Heart left ventricle (tissue), 16 donors: ENCODE results near the gene LORICRIN. TPM values are rescaled to one million over a fixed set of nuclear protein-coding genes. Genes with fewer than 3 reads are reported as not detected.

Experiments used
- ATAC-seq, 4 donors: fragments of 200-7000 bp; cut with Tn5 transposase; one replicate each; pipeline ENCODE4 v1.9.1; 2020 to 2022; ENCODE audit warnings: moderate library complexity in 4 of 4, mild to moderate bottlenecking in 3 of 4, moderate number of reproducible peaks in 1 of 4
- DNase-seq, 5 donors: peaks; one replicate each; pipeline ENCODE4 v3.0.0-alpha.2; 2020
- H3K27ac ChIP-seq, 12 donors: fragments of 200-600 bp; sonication (generic) in 4 of 12; one replicate each; pipeline versions ENCODE4 v1.5.0 to v1.8.0; 2016 to 2022; ENCODE audit warnings: mild to moderate bottlenecking in 2 of 12
- H3K27me3 ChIP-seq, 9 donors: fragments of 200-600 bp; sonication (generic) in 2 of 9; one replicate each; pipeline versions ENCODE4 v1.5.1 to v1.8.0; 2016 to 2022; ENCODE audit warnings: mild to moderate bottlenecking in 3 of 9
- H3K36me3 ChIP-seq, 9 donors: fragments of 200-600 bp; sonication (generic) in 2 of 9; one replicate each; pipeline versions ENCODE4 v1.5.0 to v1.8.0; 2018 to 2022; ENCODE audit warnings: mild to moderate bottlenecking in 2 of 9
- H3K4me1 ChIP-seq, 12 donors: fragments of 200-600 bp; sonication (generic) in 4 of 12; one replicate each; pipeline versions ENCODE4 v1.5.0 to v1.8.0; 2016 to 2022; ENCODE audit warnings: mild to moderate bottlenecking in 3 of 12
- H3K4me3 ChIP-seq, 12 donors: fragments of 200-600 bp; sonication (generic) in 4 of 12; one replicate each; pipeline versions ENCODE4 v1.5.0 to v1.8.0; 2017 to 2022; ENCODE audit warnings: mild to moderate bottlenecking in 9 of 12, moderate library complexity in 4 of 12
- H3K9me3 ChIP-seq, 12 donors: fragments of 200-600 bp; sonication (generic) in 4 of 12; one replicate each; pipeline versions ENCODE4 v1.5.0 to v1.8.0; 2016 to 2022; ENCODE audit warnings: mild to moderate bottlenecking in 1 of 12
- POLR2A ChIP-seq, 2 donors: fragments of 450-650 bp; IDR thresholded peaks; one replicate each; pipeline ENCODE4 v1.6.1; 2017; ENCODE audit warnings: antibody characterized with exemption in 2 of 2, mild to moderate bottlenecking in 2 of 2, moderate library complexity in 2 of 2
- WGBS, 4 donors: extraction: QIAGEN DNeasy Blood & Tissue Kit in 2 of 4; methylation state at CpG; one replicate each; pipeline versions ENCODE4 v1.1.5 to v1.1.7; 2013 to 2018; 5-methylcytosine and 5-hydroxymethylcytosine counted together
- intact Hi-C, 10 donors: fragments of 100-400 bp; cut with DNase I; formaldehyde crosslinking; loops; one replicate each; pipeline versions ENCODE4 v1.11.1 to v1.14.2; 2022
- polyA plus RNA-seq, 2 donors: library from polyadenylated mRNA; stranded (reverse); fragments of 200-250 nt; gene quantifications; one replicate each; pipeline ENCODE4 v1.2.3, GENCODE V29; 2013
- total RNA-seq, 9 donors: library from RNA; depleted of rRNA in 2 of 9; stranded (reverse); fragments of >200 nt in 2 of 9; fragmentation: NEBNext Ultra II Directional in 3 of 9; extraction: Animal tissue kit (Norgen Biotek cat#: 25700) in 3 of 9; gene quantifications; one replicate each; pipeline versions ENCODE4 v1.1.0 to v1.2.4, GENCODE V29; 2016 to 2023
- TF ChIP-seq, protein P1 (sequence below), 12 donors: fragments of 200-600 bp; sonication (generic) in 4 of 12; IDR thresholded peaks; one replicate each; pipeline versions ENCODE4 v1.5.0 to v1.8.0; 2018 to 2022; ENCODE audit warnings: antibody characterized with exemption in 12 of 12, mild to moderate bottlenecking in 5 of 12
- donor health status: ischemic (EF 13 %, LVEDD 7.1; RV severe dilation, severe dysfunction).
- donor health status: healthy with polysubstance abuse.
- donor health status: DM: no; HTN: yes; CAD: no.
- donor health status: DM: no; HTN: no; CAD: no.
- donor health status: ischemic (EF 25% LVEDD 6.9; RV normal size, moderate dysfunction).
- donor health status: ischemic (EF 25% LVEDD 5.7; RV mildly dilated, moderate dysfunction).
- donor health status: healthy.
- donor health status: DM: yes; HTN: yes; CAD: no.
- donor health status: ischemic (EF 35%, LVEDD 5.7; RV mildly dilated, moderate dysfunction).
- donor health status: nonischemic (EF 11% LVEDD 7.7; RV severe dilation, severe dysfunction).
- donor health status: DM: yes; HTN: yes; CAD: no.
- donor health status: PGD.
- donor health status: ischemic (EF 29% LVEDD 5.4; RV normal size, mild dysfunction).
- donor health status: nonischemic (EF 23%, LVEDD 6.1; RV moderate dilation, normal function).

Gene LORICRIN
- total and polyA plus RNA-seq, 11 donors: not detected

DNA sequence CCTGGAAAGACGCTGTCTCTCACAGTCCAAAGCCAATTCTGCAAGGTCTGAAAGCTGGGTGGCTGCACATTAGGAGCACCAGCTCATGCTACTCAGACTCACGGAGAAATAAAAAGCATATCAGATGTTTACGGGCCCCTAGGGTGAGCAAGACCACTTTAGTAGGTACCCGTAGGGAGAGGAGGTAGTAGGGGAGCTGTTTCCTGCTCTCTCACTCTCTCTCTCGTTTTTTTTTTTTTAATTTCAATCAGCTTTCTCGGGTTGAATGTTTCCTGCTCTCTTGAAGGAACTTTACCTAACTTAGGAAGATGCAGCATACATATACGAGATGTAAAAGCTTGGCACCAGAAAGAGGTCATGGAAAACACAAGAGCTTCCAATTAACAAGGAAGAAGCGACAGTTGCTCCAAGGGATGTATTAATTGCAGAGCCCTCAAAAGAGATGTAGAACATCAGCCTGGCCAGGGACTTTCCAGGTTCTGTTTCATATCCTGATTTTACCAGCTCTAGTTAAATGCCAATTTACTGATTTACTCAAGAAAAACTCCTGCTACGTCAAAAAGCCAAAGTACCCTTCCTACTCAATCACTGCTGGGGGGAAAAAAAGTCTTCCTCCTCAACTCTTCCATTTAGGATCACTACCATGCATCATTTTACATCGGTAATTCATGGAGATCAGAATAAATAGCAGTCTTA is 3.1 kb downstream of the LORICRIN start:
- ATAC-seq (no peak), DNase-seq (no peak)
- TF ChIP-seq POLR2A (IDR thresholded peaks at IDR 0.05): no peak
- TF ChIP-seq, protein P1, sequence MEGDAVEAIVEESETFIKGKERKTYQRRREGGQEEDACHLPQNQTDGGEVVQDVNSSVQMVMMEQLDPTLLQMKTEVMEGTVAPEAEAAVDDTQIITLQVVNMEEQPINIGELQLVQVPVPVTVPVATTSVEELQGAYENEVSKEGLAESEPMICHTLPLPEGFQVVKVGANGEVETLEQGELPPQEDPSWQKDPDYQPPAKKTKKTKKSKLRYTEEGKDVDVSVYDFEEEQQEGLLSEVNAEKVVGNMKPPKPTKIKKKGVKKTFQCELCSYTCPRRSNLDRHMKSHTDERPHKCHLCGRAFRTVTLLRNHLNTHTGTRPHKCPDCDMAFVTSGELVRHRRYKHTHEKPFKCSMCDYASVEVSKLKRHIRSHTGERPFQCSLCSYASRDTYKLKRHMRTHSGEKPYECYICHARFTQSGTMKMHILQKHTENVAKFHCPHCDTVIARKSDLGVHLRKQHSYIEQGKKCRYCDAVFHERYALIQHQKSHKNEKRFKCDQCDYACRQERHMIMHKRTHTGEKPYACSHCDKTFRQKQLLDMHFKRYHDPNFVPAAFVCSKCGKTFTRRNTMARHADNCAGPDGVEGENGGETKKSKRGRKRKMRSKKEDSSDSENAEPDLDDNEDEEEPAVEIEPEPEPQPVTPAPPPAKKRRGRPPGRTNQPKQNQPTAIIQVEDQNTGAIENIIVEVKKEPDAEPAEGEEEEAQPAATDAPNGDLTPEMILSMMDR (IDR thresholded peaks at IDR 0.05): no peak
- WGBS, 4 donors: 54 to 61% (median 55%) methylated on average over 10 of the region's 10 CpGs
- intact Hi-C loops: no loop called here
- peaks cover 9 to 77% (median 33%) of the 10 kb centered on the region in 9 donors for H3K27me3 ChIP-seq
- no peaks in the 10 kb centered on the region for H3K36me3 ChIP-seq
- H3K27ac ChIP-seq: no peak overlapping the region
- H3K4me3 ChIP-seq: no peak overlapping the region
- no peaks in the 10 kb centered on the region for H3K9me3 ChIP-seq
- H3K4me1 ChIP-seq: peaks cover 0 to 24% (median 6%) of the 10 kb centered on the region in 12 donors

DNA sequence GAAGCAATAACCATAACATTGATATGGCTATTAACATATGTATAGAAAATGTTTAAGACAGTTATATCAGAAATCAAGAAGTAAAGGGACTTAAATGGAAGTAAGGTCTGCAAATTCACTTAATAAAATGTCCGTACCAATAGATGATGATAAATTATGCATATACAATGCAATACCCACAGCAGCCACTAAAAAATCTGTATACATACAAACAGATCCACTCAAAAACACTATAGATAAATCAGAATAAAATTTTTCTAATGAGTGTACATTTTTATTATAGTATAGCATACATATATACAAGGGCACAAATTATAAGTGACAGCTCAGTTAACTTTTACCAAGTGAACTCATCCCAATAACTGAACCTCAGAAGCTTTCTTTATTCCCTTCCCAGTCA is 6.0 kb downstream of the LORICRIN start:
- H3K36me3 ChIP-seq: no peaks in the 10 kb centered on the region
- intact Hi-C loops: no loop called here
- H3K27me3 ChIP-seq: peaks cover 9 to 65% (median 36%) of the 10 kb centered on the region in 9 donors
- no peaks in the 10 kb centered on the region for H3K9me3 ChIP-seq
- DNase-seq: no peak
- no peak overlapping the region for H3K4me3 ChIP-seq
- TF ChIP-seq, protein P1 (IDR thresholded peaks at IDR 0.05): peak in 3 of 12 donors; percentile 18 to 54 (median 41)
- no peak for TF ChIP-seq POLR2A (IDR thresholded peaks at IDR 0.05)
- no peak for ATAC-seq
- 79 to 88% (median 83%) methylated on average over 1 of the region's 1 CpG for WGBS, 4 donors
- no peak overlapping the region for H3K27ac ChIP-seq
- peaks cover 0 to 21% (median 6%) of the 10 kb centered on the region in 12 donors for H3K4me1 ChIP-seq

DNA sequence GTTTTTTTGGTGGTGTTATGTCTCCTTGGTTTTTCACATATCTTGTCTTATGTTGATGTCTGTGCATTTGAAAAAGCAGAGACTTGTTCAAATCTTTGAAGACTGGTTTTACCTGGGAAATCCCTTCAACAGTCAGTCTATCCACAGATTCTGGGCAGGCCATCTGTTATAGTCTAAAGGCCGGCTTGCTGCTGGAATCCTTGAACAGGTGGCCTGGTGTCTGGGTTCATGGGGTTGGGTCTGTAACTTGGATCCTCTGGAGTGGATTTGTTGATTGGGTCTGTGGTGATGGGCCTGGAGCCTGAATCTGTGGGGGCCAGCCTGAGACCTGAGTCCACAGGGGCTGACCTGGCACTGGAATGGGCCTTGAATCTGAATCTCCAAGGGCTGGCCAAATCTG is 12.2 kb downstream of the LORICRIN start:
- Histone ChIP-seq H3K4me3 (no peak overlapping the region), H3K27me3 (peaks cover 0 to 29% (median 2%) of the 10 kb centered on the region in 9 donors), H3K4me1 (no peaks in the 10 kb centered on the region), H3K9me3 (no peaks in the 10 kb centered on the region), H3K36me3 (no peaks in the 10 kb centered on the region), H3K27ac (no peak overlapping the region)
- TF ChIP-seq POLR2A (IDR thresholded peaks at IDR 0.05): no peak
- TF ChIP-seq, protein P1 (IDR thresholded peaks at IDR 0.05): no peak
- no peak for DNase-seq
- intact Hi-C loops: no loop called here
- no peak for ATAC-seq
- WGBS, 4 donors: 63 to 92% (median 72%) methylated on average over 1 of the region's 1 CpG

DNA sequence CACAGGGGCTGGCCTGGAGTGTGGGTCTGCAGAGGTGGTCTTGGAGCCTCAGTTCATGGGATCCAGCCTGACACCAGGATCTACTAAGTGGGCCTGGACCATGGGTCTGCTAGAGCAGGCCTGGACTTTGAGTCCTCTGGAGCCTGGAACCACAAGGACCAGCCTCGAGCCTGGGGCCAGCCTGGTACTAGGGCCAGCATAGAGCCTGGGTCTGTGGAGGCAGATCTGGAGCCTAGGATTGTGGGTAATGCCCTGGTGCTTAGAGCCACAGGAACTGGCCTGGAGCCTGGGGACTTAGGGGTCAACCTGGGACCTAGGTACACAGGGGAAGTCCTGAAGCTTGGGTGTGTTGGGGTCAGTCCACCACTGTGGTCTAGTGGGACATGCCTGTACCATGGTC is 12.7 kb downstream of the LORICRIN start:
- no peak for ATAC-seq
- WGBS, 4 donors: 70 to 74% (median 71%) methylated on average over 1 of the region's 1 CpG; no CpG with 5 or more reads in 1 of the 4 donors
- no peaks in the 10 kb centered on the region for H3K4me1 ChIP-seq

More for the DNA sequence above, 12.7 kb downstream of the LORICRIN start:
- DNase-seq: no peak
- Histone ChIP-seq H3K4me3 (no peak overlapping the region), H3K9me3 (no peaks in the 10 kb centered on the region), H3K27ac (no peak overlapping the region), H3K27me3 (peaks cover 0 to 27% (median 0%) of the 10 kb centered on the region in 9 donors), H3K36me3 (no peaks in the 10 kb centered on the region)
- intact Hi-C loops: no loop called here
- TF ChIP-seq, protein P1 (IDR thresholded peaks at IDR 0.05): no peak
- no peak for TF ChIP-seq POLR2A (IDR thresholded peaks at IDR 0.05)
